Omental fat pad (tissue), 4 donors: ENCODE results near the gene PARP3. TPM values are rescaled to one million over a fixed set of nuclear protein-coding genes. Genes with fewer than 3 reads are reported as not detected.

Experiments used
- ATAC-seq: fragments of 150-250 bp; one replicate; pipeline ENCODE4 v1.9.1; 2016; ENCODE audit warnings: mild to moderate bottlenecking, moderate library complexity; ENCODE audit not compliant: low FRiP score
- DNase-seq: peaks from one replicate; pipeline ENCODE4 v3.0.0-alpha.2; 2019; ENCODE audit warnings: low spot score
- CTCF ChIP-seq, 3 donors: fragments of 450-650 bp; IDR thresholded peaks; one replicate each; pipeline ENCODE4 v1.5.1; 2016 to 2017; ENCODE audit warnings: antibody characterized with exemption in 3 of 3, mild to moderate bottlenecking in 3 of 3, moderate library complexity in 2 of 3
- total RNA-seq, 4 donors: library from RNA; depleted of rRNA; stranded (reverse); fragments of >200 nt; gene quantifications; one replicate each; pipeline ENCODE4 v1.1.0, GENCODE V29; 2016

PARP3 gene
- total RNA-seq, 4 donors from 2014 or later = 19.2 to 23.9 (median 22.8) TPM

- no peak for DNase-seq
- no peak for TF ChIP-seq CTCF (IDR thresholded peaks at IDR 0.05)
- no peak for ATAC-seq
Observed at GRCh38 chr3:51945926-51946705, 4.0 kb downstream of the PARP3 start.

- no peak for DNase-seq
- ATAC-seq = no peak
- no peak for TF ChIP-seq CTCF (IDR thresholded peaks at IDR 0.05)
Observed at GRCh38 chr3:51946796-51947195, 4.6 kb downstream of the PARP3 start.

- no peak for DNase-seq
- ATAC-seq = no peak
- TF ChIP-seq CTCF (IDR thresholded peaks at IDR 0.05) = no peak
Observed at GRCh38 chr3:51947215-51947900, 5.2 kb downstream of the PARP3 start.

- ATAC-seq (no peak), DNase-seq (no peak)
- no peak for TF ChIP-seq CTCF (IDR thresholded peaks at IDR 0.05)
Observed at GRCh38 chr3:51948016-51948580, 5.9 kb downstream of the PARP3 start.

GRCh38 chr3:51949121-51949520 is 7.0 kb downstream of the PARP3 start:
- ATAC-seq = no peak
- no peak for TF ChIP-seq CTCF (IDR thresholded peaks at IDR 0.05)
- no peak for DNase-seq

- DNase-seq (no peak), ATAC-seq (no peak)
- TF ChIP-seq CTCF (IDR thresholded peaks at IDR 0.05) = no peak
Observed at GRCh38 chr3:51950899-51951298, 8.7 kb downstream of the PARP3 start.
